Omental fat pad (tissue), 4 donors: ENCODE results near the gene ZNF569. TPM values are rescaled to one million over a fixed set of nuclear protein-coding genes. Genes with fewer than 3 reads are reported as not detected.

Experiments used
- ATAC-seq: fragments of 150-250 bp; one replicate; pipeline ENCODE4 v1.9.1; 2016; ENCODE audit warnings: mild to moderate bottlenecking, moderate library complexity; ENCODE audit not compliant: low FRiP score
- DNase-seq: peaks from one replicate; pipeline ENCODE4 v3.0.0-alpha.2; 2019; ENCODE audit warnings: low spot score
- CTCF ChIP-seq, 3 donors: fragments of 450-650 bp; IDR thresholded peaks; one replicate each; pipeline ENCODE4 v1.5.1; 2016 to 2017; ENCODE audit warnings: antibody characterized with exemption in 3 of 3, mild to moderate bottlenecking in 3 of 3, moderate library complexity in 2 of 3
- total RNA-seq, 4 donors: library from RNA; depleted of rRNA; stranded (reverse); fragments of >200 nt; gene quantifications; one replicate each; pipeline ENCODE4 v1.1.0, GENCODE V29; 2016

Gene ZNF569
- 1 to 10 TPM; 3.1 to 8.0 (median 4.6) TPM for total RNA-seq

GRCh38 chr19:37466798-37467607 lies at the start of gene ZNF569:
ZNF569 (minus strand) TSS chr19:37467444; CDS start chr19:37444921, 22,523 bp downstream.
- DNase-seq (peak; percentile 61), ATAC-seq (peak; percentile 84)
- TF ChIP-seq CTCF (IDR thresholded peaks at IDR 0.05) = no peak

GRCh38 chr19:37513397-37513796 lies 46.2 kb upstream of the ZNF569 start:
- ATAC-seq = no peak
- no peak for DNase-seq
- no peak for TF ChIP-seq CTCF (IDR thresholded peaks at IDR 0.05)

GRCh38 chr19:37511821-37512220 lies 44.6 kb upstream of the ZNF569 start:
- no peak for TF ChIP-seq CTCF (IDR thresholded peaks at IDR 0.05)
- no peak for ATAC-seq
- DNase-seq = no peak

GRCh38 chr19:37511186-37511585 lies 43.9 kb upstream of the ZNF569 start:
- DNase-seq (no peak), ATAC-seq (no peak)
- no peak for TF ChIP-seq CTCF (IDR thresholded peaks at IDR 0.05)

GRCh38 chr19:37507167-37507464 lies 39.9 kb upstream of the ZNF569 start:
- no peak for ATAC-seq
- TF ChIP-seq CTCF (IDR thresholded peaks at IDR 0.05) = no peak
- no peak for DNase-seq

- peak; percentile 55 for DNase-seq
- peak; percentile 84 for ATAC-seq
- no peak for TF ChIP-seq CTCF (IDR thresholded peaks at IDR 0.05)
Observed at GRCh38 chr19:37506387-37507166, 39.3 kb upstream of the ZNF569 start, which contains the start of gene ZNF793. ZNF793 (plus strand) TSS chr19:37506939; CDS start chr19:37523440, 16,501 bp downstream.
